Smooth muscle cell (in vitro differentiated cells): ENCODE data around the gene CCR1. TPM values are rescaled to one million over a fixed set of nuclear protein-coding genes. Genes with fewer than 3 reads are reported as not detected.

Experiments
- DNase-seq: peaks from one replicate; lab custom pipeline; 2025; ENCODE audit not compliant: unreplicated experiment; lab: John Stamatoyannopoulos, UW
- H2AFZ ChIP-seq: fragments of 200-600 bp; sonication (generic); 2 replicates; pipeline ENCODE4 v1.6.0; 2016; ENCODE audit warnings: antibody characterized with exemption, low read depth, mild to moderate bottlenecking
- H3F3A ChIP-seq: fragments of 200-600 bp; sonication (generic); 2 replicates; pipeline ENCODE4 v1.6.0; 2017; ENCODE audit warnings: antibody characterized with exemption, low read depth
- H3K27ac ChIP-seq: fragments of 200-600 bp; sonication (generic); 2 replicates; pipeline ENCODE4 v1.5.1; 2016; ENCODE audit warnings: low read depth, mild to moderate bottlenecking
- H3K27me3 ChIP-seq: fragments of 200-600 bp; sonication (generic); 2 replicates; pipeline ENCODE4 v1.6.1; 2016; ENCODE audit warnings: low read depth, mild to moderate bottlenecking
- H3K36me3 ChIP-seq: fragments of 200-600 bp; sonication (generic); 2 replicates; pipeline ENCODE4 v1.5.1; 2016; ENCODE audit warnings: low read depth
- H3K4me1 ChIP-seq: fragments of 200-600 bp; sonication (generic); 2 replicates; pipeline ENCODE4 v1.5.1; 2016; ENCODE audit warnings: low read depth
- H3K4me2 ChIP-seq: fragments of 200-600 bp; sonication (generic); 2 replicates; pipeline ENCODE4 v1.6.0; 2016; ENCODE audit warnings: mild to moderate bottlenecking
- H3K4me3 ChIP-seq: fragments of 200-600 bp; sonication (generic); 2 replicates; pipeline ENCODE4 v1.5.1; 2016; ENCODE audit warnings: mild to moderate bottlenecking
- H3K79me2 ChIP-seq: fragments of 200-600 bp; sonication (generic); 2 replicates; pipeline ENCODE4 v1.6.0; 2016; ENCODE audit warnings: low read depth, mild to moderate bottlenecking
- H3K9ac ChIP-seq: fragments of 200-600 bp; sonication (generic); 2 replicates; pipeline ENCODE4 v1.6.0; 2016; ENCODE audit warnings: low read depth
- H3K9me3 ChIP-seq: fragments of 200-600 bp; sonication (generic); replicated peaks from 2 replicates; pipeline ENCODE4 v1.5.1; 2016; ENCODE audit warnings: low read depth
- H4K20me1 ChIP-seq: fragments of 200-600 bp; sonication (generic); 2 replicates; pipeline ENCODE4 v1.6.0; 2016; ENCODE audit warnings: low read depth
- CTCF ChIP-seq: fragments of 200-600 bp; sonication (generic); IDR thresholded peaks from 2 replicates; pipeline ENCODE4 v1.5.1; 2017; ENCODE audit warnings: borderline replicate concordance, mild to moderate bottlenecking, antibody characterized with exemption; ENCODE audit not compliant: insufficient read depth, poor library complexity, severe bottlenecking
- WGBS: methylation state at CpG from one replicate; pipeline ENCODE4 v1.1.7; 2016; ENCODE audit warnings: low lambda C conversion rate; 5-methylcytosine and 5-hydroxymethylcytosine counted together
- polyA plus RNA-seq: library from polyadenylated mRNA; unstranded; fragments of >200 nt; fragmentation: Nextera tagmentation; extraction: Ambion mirVana; gene quantifications from 2 replicates; pipeline ENCODE4 v1.2.1, GENCODE V29; 2016
- total RNA-seq: library from RNA; depleted of rRNA; stranded (reverse); fragments of >200 nt; gene quantifications from 2 replicates; pipeline ENCODE4 v1.2.3, GENCODE V29; 2014

Gene CCR1
- total and polyA plus RNA-seq, 2 experiments from 2014 or later = 0.19 TPM; not detected in 1

GRCh38 chr3:46221938-46222337 lies 13.8 kb upstream of the CCR1 start:
- H3K4me3 ChIP-seq = no peak overlapping the region
- no peak overlapping the region for H3K9ac ChIP-seq
- H3K4me2 ChIP-seq = no peak overlapping the region
- H3K27me3 ChIP-seq = no peaks in the 10 kb centered on the region
- no peaks in the 10 kb centered on the region for H3F3A ChIP-seq
- H3K36me3 ChIP-seq = no peaks in the 10 kb centered on the region
- 86% methylated on average over 1 of the region's 1 CpG for WGBS
- no peak for DNase-seq
- H3K27ac ChIP-seq = no peak overlapping the region
- H3K4me1 ChIP-seq = no peaks in the 10 kb centered on the region
- H2AFZ ChIP-seq = no peak overlapping the region
- H4K20me1 ChIP-seq = no peaks in the 10 kb centered on the region
- TF ChIP-seq CTCF = no peak
- H3K79me2 ChIP-seq = no peaks in the 10 kb centered on the region
- H3K9me3 ChIP-seq = no peaks in the 10 kb centered on the region

DNA sequence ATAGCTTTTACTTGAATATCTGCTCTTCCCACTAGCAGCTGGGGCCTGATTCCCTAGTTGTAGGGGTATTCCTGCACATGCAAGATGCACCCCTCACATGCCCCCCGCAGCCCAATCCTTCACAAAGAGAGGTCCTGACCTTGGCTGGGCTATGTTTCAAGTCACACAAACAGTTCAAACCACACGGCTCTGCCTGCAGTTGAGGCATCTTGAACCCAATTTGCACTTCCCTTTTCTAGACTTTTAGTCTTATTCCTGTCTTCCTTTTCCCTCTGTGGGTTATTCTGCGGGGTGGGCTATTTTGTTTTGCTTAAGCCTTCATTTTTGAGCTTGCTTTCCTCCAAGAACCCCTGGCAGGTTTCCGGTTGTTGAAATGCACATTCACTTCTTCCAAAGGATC lies 13.3 kb upstream of the CCR1 start:
- H2AFZ ChIP-seq = no peak overlapping the region
- WGBS = 87% methylated on average over 4 of the region's 4 CpGs
- H3K79me2 ChIP-seq = no peaks in the 10 kb centered on the region
- TF ChIP-seq CTCF = no peak
- no peaks in the 10 kb centered on the region for H3K4me1 ChIP-seq
- no peak overlapping the region for H3K4me2 ChIP-seq
- H3K27ac ChIP-seq = no peak overlapping the region
- no peak for DNase-seq
- H3K27me3 ChIP-seq = no peaks in the 10 kb centered on the region
- H3F3A ChIP-seq = no peaks in the 10 kb centered on the region
- H3K9me3 ChIP-seq = no peaks in the 10 kb centered on the region
- H3K9ac ChIP-seq = no peak overlapping the region
- H4K20me1 ChIP-seq = no peaks in the 10 kb centered on the region
- no peaks in the 10 kb centered on the region for H3K36me3 ChIP-seq
- H3K4me3 ChIP-seq = no peak overlapping the region

- no peak for DNase-seq
- no peak overlapping the region for H3K27ac ChIP-seq
- H3K27me3 ChIP-seq = peaks cover 6% of the 10 kb centered on the region
- no peak overlapping the region for H3K4me3 ChIP-seq
- H3K79me2 ChIP-seq = no peaks in the 10 kb centered on the region
- no peaks in the 10 kb centered on the region for H3K36me3 ChIP-seq
- H2AFZ ChIP-seq = no peak overlapping the region
- H3K9ac ChIP-seq = no peak overlapping the region
- H3K4me1 ChIP-seq = no peaks in the 10 kb centered on the region
- H3K9me3 ChIP-seq = no peaks in the 10 kb centered on the region
- no peaks in the 10 kb centered on the region for H3F3A ChIP-seq
- no peak overlapping the region for H3K4me2 ChIP-seq
- H4K20me1 ChIP-seq = no peaks in the 10 kb centered on the region
- 67% methylated on average over 2 of the region's 2 CpGs for WGBS
- TF ChIP-seq CTCF = no peak
These were observed 10.1 kb upstream of the CCR1 start for GRCh38 chr3:46218196-46218709.

DNA sequence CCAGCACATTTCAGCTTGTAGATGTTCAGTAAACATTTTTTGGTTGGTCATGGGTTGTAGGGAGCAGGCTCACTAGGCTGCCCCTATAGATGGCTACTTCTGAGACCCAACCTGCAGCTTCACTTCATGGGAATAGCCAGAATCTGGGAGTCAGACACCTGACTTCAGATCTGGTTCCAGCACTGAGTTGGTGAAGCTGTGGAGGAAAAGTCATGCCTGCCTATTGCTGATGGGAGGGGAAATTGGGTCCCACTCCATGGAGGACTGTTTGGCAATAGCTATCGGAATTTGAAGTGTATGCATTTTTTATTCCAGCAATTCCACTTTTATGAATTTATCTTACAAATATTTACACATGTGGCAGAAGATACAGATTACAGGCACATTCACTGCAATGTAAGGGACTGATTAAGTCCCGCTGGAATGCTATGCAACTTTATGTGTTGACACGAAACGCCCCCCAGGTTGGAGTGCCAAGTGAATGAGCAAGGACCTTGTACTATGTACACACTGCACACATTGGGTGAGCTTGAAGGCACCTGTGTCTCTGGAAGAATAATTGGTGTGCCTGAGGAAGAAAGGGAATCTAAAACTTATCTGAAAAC lies 7.8 kb upstream of the CCR1 start:
- Histone ChIP-seq H3K27ac (no peak overlapping the region), H3K9ac (no peak overlapping the region), H3K36me3 (no peaks in the 10 kb centered on the region), H3K27me3 (peaks cover 6% of the 10 kb centered on the region), H3K4me2 (no peak overlapping the region), H3F3A (no peaks in the 10 kb centered on the region), H3K4me3 (no peak overlapping the region), H4K20me1 (no peaks in the 10 kb centered on the region), H3K9me3 (no peaks in the 10 kb centered on the region), H2AFZ (no peak overlapping the region), H3K79me2 (no peaks in the 10 kb centered on the region), H3K4me1 (no peaks in the 10 kb centered on the region)
- WGBS = 82% methylated on average over 4 of the region's 4 CpGs
- DNase-seq = no peak
- no peak for TF ChIP-seq CTCF
